Fibroblast of skin of scalp (primary cell): ENCODE data around the gene FOXL2.

Experiments
- DNase-seq: peaks from one replicate; pipeline ENCODE4 v3.0.0-alpha.2; 2013

The FOXL2 gene

GRCh38 chr3:138945709-138946662, 951 bp downstream of the FOXL2 start:
- peak; percentile 50 for DNase-seq

DNA sequence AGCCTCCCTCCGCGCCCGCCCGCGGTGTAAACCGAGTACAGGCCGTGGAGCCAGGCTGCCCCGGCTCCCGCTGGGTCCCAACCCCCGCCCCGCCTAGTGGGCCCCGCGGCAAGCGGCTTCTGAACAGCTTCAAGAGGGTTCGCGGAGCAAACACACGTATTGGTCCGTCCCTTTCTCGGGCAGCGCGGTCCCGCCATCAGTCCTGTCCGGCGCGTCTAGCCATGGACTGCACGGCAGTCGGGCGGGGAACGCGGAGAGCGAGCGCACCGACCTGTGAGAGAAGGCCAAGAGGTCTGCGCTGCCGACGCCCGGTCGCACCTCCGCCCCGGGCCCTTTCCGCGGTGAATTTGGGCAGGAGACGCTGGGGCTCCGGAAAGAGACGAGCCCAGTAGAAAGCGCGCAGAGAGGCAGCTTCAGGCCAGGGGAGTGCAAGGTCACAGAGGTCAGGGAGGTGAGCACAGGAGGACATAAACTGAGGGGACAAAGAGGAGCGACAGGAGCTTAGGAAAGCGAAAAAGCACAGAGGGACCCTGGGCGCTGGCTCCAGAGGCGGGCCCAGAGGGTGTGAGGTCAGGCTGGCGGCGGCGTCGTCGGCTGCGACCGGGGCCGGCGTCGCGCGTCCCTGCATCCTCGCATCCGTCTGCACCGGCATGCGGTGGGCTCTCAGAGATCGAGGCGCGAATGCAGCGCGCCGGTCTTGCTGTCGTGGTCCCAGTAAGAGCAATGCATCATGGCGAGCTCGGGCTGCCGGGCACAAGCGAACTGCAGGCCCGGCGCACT, 1.8 kb downstream of the FOXL2 start:
- DNase-seq = no peak

GRCh38 chr3:138944654-138944928, 2.3 kb downstream of the FOXL2 start:
- DNase-seq = no peak

GRCh38 chr3:138943724-138944653, 2.9 kb downstream of the FOXL2 start:
- DNase-seq = no peak

DNA sequence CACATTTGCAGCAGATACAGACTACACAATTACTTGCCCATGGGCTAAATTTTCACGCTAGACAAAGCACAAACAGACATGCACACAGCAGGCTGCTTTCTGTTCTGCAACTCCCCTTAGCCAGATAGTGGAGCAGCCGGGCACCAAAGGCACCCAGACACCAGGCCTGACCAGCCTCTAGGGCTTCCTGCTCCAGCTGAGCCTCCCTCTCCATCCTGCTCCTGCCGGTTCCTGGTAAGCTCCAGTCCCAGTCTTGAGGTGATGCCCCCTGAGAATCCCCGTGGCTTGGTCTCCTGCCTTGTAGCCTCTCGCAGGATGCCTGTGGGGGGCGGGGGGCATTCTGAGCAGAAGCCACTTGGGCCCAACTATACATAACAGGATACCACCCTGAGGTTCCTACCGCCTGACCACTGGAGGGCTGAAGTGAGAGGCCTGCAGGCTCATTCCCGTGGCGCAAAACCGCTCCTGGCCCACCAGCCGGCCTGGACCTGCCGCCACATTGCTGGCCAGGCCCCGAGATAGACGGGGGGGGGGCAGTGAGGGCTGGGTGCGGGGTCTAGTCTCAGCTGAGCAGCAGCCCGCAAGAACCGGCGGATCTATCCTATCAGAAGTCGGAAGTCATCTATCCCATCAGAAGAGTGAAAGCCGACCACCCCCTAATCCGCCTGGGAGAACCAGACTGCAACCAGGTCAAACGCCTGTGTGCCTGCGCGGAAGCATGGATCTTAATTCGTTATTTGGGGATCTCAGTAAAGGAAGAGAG, 3.9 kb downstream of the FOXL2 start:
- DNase-seq = no peak

DNA sequence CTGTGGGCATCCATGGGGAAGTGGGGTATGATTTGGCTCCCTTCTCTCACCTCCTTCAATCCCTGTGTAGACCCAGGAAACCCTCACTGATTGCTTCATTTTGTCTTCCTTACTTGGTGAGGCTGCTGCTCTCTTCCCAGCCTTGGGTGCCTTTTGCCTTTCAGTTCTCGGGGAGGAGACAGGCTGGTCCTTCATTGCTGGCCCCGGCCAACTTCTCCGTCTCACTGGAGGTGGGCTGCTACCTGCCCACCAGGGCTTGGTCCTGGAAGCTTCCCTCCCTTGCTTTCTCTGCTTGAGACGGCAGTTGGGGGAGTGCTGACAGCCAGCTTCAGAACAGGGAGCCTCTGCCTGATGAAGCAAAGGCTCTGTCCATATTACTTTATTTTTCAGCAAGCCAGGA, 4.7 kb downstream of the FOXL2 start:
- no peak for DNase-seq

DNA sequence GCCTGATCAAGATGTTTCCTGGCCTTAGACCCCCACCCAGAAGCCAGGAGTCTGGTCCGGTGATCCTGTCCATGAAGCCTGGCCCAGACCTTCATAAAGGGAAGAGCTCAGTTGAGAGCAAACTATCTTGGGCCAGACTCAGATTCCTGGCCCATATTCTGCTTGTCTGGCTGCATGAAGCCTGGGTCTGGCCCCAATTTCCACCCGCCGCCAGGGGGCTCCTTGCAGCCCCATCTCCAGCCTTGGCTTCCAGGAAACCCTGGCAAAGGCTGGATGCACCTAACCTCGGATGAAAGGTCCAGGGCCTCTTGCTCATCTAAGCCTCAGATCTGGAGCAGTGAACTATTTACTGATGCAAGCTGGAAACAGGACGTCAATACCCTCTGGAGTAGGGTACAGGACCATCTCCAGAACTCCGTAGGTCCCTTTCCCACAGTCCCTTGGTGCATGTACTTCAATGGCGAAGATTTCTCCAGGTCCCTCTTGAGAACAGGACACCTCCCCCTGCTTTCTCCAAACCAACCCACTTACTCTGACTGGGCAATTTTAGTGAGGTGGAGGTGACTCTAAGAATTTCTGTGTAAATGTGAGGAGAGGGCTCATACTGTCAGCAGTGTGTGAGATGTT, 5.6 kb downstream of the FOXL2 start:
- DNase-seq = no peak

GRCh38 chr3:138940446-138940845, 6.5 kb downstream of the FOXL2 start:
- no peak for DNase-seq

- no peak for DNase-seq
These were observed 7.2 kb downstream of the FOXL2 start for GRCh38 chr3:138939561-138940241.

GRCh38 chr3:138938877-138939560, 7.9 kb downstream of the FOXL2 start:
- DNase-seq = no peak

DNA sequence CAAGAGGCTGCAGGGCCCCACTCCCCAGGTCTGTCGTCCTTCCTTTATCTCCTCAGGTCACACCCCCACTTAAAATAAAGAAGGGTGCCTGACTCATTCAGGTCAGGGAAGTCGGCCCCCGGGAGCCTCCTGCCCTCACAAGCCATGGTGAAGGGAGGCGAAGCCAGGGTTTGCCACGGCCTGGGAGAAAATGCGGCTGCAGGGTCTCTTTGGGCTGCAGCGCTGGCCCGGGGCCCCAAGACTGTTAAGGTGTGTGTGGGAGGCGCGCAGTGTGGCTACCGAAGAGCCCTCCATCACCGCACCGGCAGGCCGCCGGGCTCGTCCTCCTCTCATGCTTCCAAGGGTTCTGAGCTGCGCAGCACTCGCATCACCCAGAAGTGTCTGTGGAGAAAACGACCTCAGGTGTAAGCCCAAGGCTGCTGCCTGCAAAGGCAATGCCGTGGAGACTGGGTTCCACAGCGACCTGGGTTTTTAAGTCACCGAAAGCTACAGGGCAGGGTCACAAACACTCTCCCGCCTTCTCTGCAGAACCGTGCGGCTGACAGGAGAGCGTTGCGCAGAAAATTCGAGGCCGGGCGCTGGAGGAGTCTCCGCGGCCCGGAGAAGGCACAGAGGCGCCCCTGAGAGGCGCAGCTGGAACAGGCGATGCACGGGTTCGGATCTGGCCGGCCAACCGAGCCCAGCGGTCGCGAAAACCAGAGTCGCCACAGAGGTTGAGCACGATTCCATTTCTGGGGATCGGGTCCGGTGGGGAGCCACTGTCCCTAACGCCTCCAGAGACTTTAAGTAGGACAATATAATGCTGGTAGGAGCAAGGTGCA, 8.7 kb downstream of the FOXL2 start:
- no peak for DNase-seq

GRCh38 chr3:138937690-138938055, 9.3 kb downstream of the FOXL2 start:
- DNase-seq = no peak

DNA sequence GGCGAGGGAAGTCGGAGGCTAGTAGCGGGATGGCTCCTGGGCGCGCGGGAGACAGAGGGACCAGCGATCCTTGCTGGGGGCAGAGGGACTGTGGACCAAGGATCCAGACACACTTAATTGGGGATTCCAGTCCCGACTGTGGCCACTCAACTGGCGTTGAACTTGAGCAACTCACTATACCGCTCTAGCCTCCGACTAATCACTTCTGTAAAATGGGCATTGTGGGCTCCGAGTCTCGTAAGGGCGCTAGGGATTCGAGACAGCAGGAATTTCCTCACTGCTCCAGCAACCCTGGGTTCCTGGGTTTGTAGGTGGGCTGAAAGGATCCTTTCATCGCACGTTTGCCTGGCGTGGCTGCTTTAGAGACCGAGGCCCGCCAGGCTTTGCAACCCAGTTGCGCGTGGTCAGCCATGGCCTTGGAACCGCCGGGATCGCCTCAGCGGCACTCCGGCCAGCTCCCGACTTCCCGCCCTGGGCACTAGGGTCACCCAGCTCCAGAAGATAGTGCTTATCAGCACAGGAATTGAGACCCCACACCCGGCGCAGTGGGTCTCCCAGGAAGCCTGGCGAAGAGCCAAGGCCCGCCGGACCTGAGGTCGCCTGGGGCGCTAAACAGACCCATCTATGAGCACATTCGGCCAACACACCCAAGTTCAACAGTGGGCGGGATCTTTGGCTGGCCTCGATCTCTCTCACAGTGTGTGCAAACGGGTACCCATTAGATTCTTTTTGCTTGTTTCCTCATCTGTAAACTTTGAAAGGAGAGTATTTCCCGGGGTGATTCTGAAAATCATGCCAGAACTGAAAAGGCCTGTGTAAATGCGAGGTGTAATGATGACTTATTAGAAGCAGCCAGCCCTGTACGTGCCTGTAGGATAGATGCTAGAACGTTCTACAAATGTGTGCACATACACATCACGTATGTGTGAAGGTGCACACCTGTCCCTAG, 9.9 kb downstream of the FOXL2 start:
- no peak for DNase-seq

- peak; percentile 54 for DNase-seq
These were observed 10.8 kb downstream of the FOXL2 start for GRCh38 chr3:138935863-138936740.

DNA sequence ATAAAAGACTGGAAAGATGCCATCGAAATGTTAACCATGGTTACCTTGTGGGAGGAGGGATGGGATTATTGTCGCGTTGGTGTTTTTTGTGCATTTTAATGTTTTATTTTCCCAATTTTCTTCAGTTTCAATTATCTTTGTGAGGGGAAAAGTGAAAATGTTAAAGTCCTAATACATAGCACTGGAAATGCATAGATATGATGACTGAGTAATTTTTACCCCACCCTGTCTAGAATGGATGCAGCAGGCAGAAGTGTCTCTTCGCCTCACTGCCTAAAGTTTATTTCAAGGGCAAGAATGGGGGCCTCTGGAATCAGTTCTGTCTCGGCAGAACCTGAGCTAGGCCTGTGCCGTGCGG, 11.5 kb downstream of the FOXL2 start:
- no peak for DNase-seq

DNA sequence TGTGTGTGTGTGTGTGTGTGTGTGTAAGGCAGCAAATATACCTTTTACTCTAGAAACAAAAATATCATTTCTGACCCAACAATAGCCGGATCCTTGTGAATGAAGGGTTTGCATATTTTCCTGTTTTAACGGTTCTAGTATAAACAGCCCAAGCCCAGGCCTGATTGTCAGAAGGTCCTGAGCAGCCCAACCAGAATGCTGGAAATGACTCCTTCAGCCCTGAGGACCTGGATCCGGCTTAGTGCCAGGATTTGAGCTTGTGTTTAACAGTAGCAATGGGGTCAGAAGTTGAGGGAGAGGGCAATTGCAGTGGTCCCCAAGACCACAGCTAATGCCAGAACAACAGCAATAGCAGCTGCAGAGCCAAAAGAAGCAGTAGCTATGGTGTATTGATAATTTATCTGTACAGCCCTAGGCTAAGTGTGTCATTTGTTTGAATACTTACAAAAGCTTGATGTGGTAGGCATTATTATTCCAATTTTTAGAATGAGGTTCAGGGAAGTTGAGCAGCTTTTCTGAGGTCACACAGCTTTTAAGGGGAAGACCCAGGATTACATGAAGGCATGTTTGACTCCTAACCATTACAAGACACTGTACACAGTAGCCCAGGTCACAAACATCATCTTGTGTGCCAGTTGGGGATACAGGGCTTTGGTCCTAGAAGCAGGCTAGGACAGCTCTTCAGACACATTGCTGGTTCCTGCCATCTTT, 12.8 kb downstream of the FOXL2 start:
- DNase-seq = no peak
